HG02623 (cell line): ENCODE data around the gene PCDH10.

ENCODE experiments used
- ATAC-seq: cut with Tn5 transposase; IDR thresholded peaks from one replicate; pipeline ENCODE4 v1.9.1; 2021; ENCODE audit warnings: moderate library complexity; ENCODE audit not compliant: unreplicated experiment

The PCDH10 gene

GRCh38 chr4:133148690-133149363, at the start of gene PCDH10:
PCDH10 (plus strand) TSS chr4:133149294; CDS start chr4:133150141, 847 bp downstream.
- ATAC-seq, result peak; percentile 52

GRCh38 chr4:133102043-133102442, 47.1 kb upstream of the PCDH10 start:
- ATAC-seq, result no peak

- ATAC-seq, result no peak
Measured at GRCh38 chr4:133102612-133103409, 46.3 kb upstream of the PCDH10 start.

GRCh38 chr4:133112641-133113040, 36.5 kb upstream of the PCDH10 start:
- no peak for ATAC-seq

- ATAC-seq, result no peak
Measured at GRCh38 chr4:133124746-133125145, 24.3 kb upstream of the PCDH10 start.

GRCh38 chr4:133127500-133127899, 21.6 kb upstream of the PCDH10 start:
- no peak for ATAC-seq

GRCh38 chr4:133129237-133129636, 19.9 kb upstream of the PCDH10 start:
- ATAC-seq, result no peak

- ATAC-seq, result no peak
Measured at GRCh38 chr4:133130171-133130570, 18.9 kb upstream of the PCDH10 start.

- no peak for ATAC-seq
Measured at GRCh38 chr4:133131829-133132460, 17.1 kb upstream of the PCDH10 start.

- no peak for ATAC-seq
Measured at GRCh38 chr4:133136833-133137232, 12.3 kb upstream of the PCDH10 start.

GRCh38 chr4:133137571-133137970, 11.5 kb upstream of the PCDH10 start:
- no peak for ATAC-seq

GRCh38 chr4:133143775-133144430, 5.2 kb upstream of the PCDH10 start:
- no peak for ATAC-seq

GRCh38 chr4:133145241-133145640, 3.9 kb upstream of the PCDH10 start:
- ATAC-seq, result no peak

- no peak for ATAC-seq
Measured at GRCh38 chr4:133145758-133146573, 3.1 kb upstream of the PCDH10 start.

GRCh38 chr4:133146574-133147241, 2.4 kb upstream of the PCDH10 start:
- no peak for ATAC-seq

- no peak for ATAC-seq
Measured at GRCh38 chr4:133147286-133147821, 1.7 kb upstream of the PCDH10 start.

- ATAC-seq, result no peak
Measured at GRCh38 chr4:133147921-133148689, 989 bp upstream of the PCDH10 start.

GRCh38 chr4:133149364-133149695, 236 bp downstream of the PCDH10 start:
- ATAC-seq, result no peak

GRCh38 chr4:133149932-133150471, 908 bp downstream of the PCDH10 start:
- no peak for ATAC-seq
